ENCODE measurements around the gene AKR7A2.

GRCh38 chr1:19257178-19257914, 54.6 kb downstream of the AKR7A2 start:
- TF ChIP-seq POLR2AphosphoS5 (IDR thresholded peaks at IDR 0.05; ENCODE audit: low read depth), result no peak
- TF ChIP-seq CTCF (IDR thresholded peaks at IDR 0.05; ENCODE audit: insufficient read depth, low read length), result no peak

All from HL-60 (cell line).